GM12873 (cell line): Measurements from ENCODE around the gene BCL2L2.

ENCODE experiments used
- TF ChIP-seq, protein P1 (sequence below): IDR thresholded peaks from 2 replicates; pipeline ENCODE4 v1.5.1; 2012; ENCODE audit warnings: low read depth, mild to moderate bottlenecking, moderate library complexity, low read length, control low read depth; ENCODE audit not compliant: insufficient read depth; ENCODE audit errors: missing control alignments

BCL2L2 gene

DNA sequence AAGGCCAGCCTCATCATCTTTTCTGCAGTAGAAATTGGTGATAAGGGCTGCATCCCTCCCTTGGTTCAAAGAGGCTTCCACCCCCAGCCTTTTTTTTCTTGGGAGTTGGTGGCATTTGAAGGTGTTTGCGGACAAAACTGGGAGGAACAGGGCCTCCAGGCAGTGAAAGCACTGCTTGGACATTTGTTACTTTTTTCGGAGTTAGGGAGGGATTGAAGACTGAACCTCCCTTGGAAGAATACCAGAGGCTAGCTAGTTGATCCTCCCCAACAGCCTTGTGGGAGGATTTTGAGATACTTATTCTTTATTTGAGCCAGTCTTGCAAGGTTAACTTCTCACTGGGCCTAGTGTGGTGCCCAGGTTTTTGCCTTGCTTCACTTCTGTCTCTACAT, 17.8 kb downstream of the BCL2L2 start:
- TF ChIP-seq, protein P1, sequence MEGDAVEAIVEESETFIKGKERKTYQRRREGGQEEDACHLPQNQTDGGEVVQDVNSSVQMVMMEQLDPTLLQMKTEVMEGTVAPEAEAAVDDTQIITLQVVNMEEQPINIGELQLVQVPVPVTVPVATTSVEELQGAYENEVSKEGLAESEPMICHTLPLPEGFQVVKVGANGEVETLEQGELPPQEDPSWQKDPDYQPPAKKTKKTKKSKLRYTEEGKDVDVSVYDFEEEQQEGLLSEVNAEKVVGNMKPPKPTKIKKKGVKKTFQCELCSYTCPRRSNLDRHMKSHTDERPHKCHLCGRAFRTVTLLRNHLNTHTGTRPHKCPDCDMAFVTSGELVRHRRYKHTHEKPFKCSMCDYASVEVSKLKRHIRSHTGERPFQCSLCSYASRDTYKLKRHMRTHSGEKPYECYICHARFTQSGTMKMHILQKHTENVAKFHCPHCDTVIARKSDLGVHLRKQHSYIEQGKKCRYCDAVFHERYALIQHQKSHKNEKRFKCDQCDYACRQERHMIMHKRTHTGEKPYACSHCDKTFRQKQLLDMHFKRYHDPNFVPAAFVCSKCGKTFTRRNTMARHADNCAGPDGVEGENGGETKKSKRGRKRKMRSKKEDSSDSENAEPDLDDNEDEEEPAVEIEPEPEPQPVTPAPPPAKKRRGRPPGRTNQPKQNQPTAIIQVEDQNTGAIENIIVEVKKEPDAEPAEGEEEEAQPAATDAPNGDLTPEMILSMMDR, result no peak

- TF ChIP-seq, protein P1, result no peak
These were observed 18.4 kb downstream of the BCL2L2 start for GRCh38 chr14:23324993-23325392.

- TF ChIP-seq, protein P1, result no peak
These were observed 20.1 kb downstream of the BCL2L2 start for GRCh38 chr14:23326491-23327332.

DNA sequence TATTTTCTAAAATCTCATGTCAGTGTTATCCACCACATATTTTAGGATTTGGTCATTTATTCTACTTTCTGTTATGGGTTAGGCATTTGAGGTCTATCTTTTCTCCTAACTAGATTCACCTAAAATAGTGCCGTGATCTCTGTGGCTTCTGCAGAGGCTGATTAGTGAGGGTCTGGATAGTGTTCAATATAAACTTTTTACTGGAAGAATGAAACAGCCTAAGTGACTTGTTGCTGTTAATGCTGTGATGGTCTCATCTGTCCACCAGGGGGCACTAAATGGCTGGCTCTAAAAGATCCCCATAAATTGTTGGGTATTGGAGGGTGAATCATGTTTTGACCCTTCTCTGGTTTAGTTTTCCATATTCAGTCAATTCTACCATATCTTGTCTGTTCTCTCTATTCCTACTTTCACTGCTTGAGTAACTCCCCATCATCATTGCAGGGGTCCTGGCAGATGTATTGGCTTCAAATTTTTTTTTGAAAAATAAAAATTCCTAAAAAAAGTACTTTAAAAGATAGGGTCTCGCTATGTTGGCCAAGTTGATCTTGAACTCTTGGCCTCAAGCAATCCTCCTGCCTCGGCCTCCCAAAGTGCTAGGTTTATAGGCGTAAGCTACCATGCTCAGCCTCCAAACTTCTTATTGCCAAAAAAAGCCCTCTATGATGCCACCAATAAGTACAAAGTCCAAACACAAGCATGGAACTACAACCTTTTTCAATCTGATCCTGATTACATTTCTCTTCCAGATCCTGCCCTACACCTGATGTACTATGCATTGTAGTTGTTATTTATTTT, 21.5 kb downstream of the BCL2L2 start:
- TF ChIP-seq, protein P1, result peak; percentile 88

DNA sequence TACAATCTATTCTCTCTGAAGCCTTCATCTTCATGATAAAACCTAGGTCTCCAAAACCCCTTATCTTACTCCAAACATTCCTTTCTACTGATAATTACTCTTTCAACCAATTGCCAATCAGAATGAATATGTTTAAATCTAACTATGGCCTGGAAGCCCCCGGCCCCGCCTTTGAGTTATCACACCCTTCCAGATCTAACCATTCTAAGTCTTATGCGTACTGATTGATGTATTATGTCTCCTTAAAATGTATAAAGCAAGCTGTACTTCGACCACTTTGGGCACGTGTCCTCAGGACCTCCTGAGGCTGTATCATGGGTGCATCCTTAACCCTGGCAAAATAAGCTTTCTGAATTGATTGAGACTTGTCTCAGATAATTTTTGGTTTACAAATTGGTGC, 29.0 kb downstream of the BCL2L2 start:
- TF ChIP-seq, protein P1, result no peak

- TF ChIP-seq, protein P1, result no peak
These were observed 33.1 kb downstream of the BCL2L2 start for GRCh38 chr14:23339506-23340268.
